CD14-positive monocyte (primary cell): ENCODE data around the gene EXT2. TPM values are rescaled to one million over a fixed set of nuclear protein-coding genes. Genes with fewer than 3 reads are reported as not detected.

Experiments
- DNase-seq, 3 donors: peaks; one replicate each; pipeline ENCODE4 v3.0.0-alpha.2; 2011 to 2022
- H2AFZ ChIP-seq: 2 replicates; pipeline ENCODE4 v1.6.0; 2012; ENCODE audit warnings: mild to moderate bottlenecking, low read depth, low read length, inconsistent platforms; ENCODE audit not compliant: insufficient read depth, poor library complexity, severe bottlenecking
- H3K27ac ChIP-seq, 2 donors: 1 replicate in 1 of 2; 2 replicates in 1 of 2; pipeline ENCODE4 v1.5.1; 2012 to 2013; ENCODE audit warnings: low read length in 2 of 2, control low read depth in 1 of 2, inconsistent platforms in 1 of 2, low read depth in 1 of 2, mild to moderate bottlenecking in 1 of 2
- H3K27me3 ChIP-seq, 2 donors: one replicate each; pipeline versions ENCODE4 v1.6.0 to v1.6.1; 2011 to 2013; ENCODE audit warnings: low read length in 2 of 2; ENCODE audit not compliant: control insufficient read depth in 2 of 2, insufficient read depth in 2 of 2
- H3K36me3 ChIP-seq, 2 donors: replicated peaks in 1 of 2; 1 replicate in 1 of 2; 2 replicates in 1 of 2; pipeline versions ENCODE4 v1.5.1 to v1.6.1; 2012 to 2013; ENCODE audit warnings: low read length in 2 of 2, control low read depth in 1 of 2, inconsistent platforms in 1 of 2, mild to moderate bottlenecking in 1 of 2; ENCODE audit not compliant: insufficient read depth in 2 of 2, control insufficient read depth in 1 of 2
- H3K4me1 ChIP-seq, 2 donors: 1 replicate in 1 of 2; 2 replicates in 1 of 2; pipeline versions ENCODE4 v1.5.1 to v1.6.1; 2012 to 2013; ENCODE audit warnings: low read length in 2 of 2, control low read depth in 1 of 2, inconsistent platforms in 1 of 2, mild to moderate bottlenecking in 1 of 2, moderate library complexity in 1 of 2; ENCODE audit not compliant: insufficient read depth in 2 of 2, control insufficient read depth in 1 of 2
- H3K4me2 ChIP-seq: replicated peaks from 2 replicates; pipeline ENCODE3; 2012; ENCODE audit warnings: low read length, moderate library complexity, mild to moderate bottlenecking; ENCODE audit not compliant: poor library complexity, severe bottlenecking; ENCODE audit errors: extremely low read depth
- H3K4me3 ChIP-seq, 3 experiments: fragments of 200-600 bp in 1 of 3; sonication (generic) in 1 of 3; replicated peaks in 1 of 3; 1 replicate in 2 of 3; 2 replicates in 1 of 3; pipeline ENCODE4 v1.5.1; 2011 to 2013; ENCODE audit warnings: low read length in 3 of 3, mild to moderate bottlenecking in 3 of 3, control low read depth in 2 of 3, low read depth in 2 of 3, inconsistent platforms in 1 of 3, moderate library complexity in 1 of 3
- H3K79me2 ChIP-seq: 2 replicates; pipeline ENCODE4 v1.6.0; 2012; ENCODE audit warnings: mild to moderate bottlenecking, control low read depth, inconsistent platforms, low read length, moderate library complexity; ENCODE audit not compliant: insufficient read depth
- H3K9ac ChIP-seq: 2 replicates; pipeline ENCODE4 v1.6.0; 2017; ENCODE audit warnings: low read length, mild to moderate bottlenecking; ENCODE audit not compliant: insufficient read depth, poor library complexity, severe bottlenecking
- H3K9me3 ChIP-seq, 2 donors: replicated peaks in 1 of 2; 1 replicate in 1 of 2; 2 replicates in 1 of 2; pipeline versions ENCODE4 v1.5.1 to v1.6.1; 2012 to 2013; ENCODE audit warnings: low read length in 2 of 2, control low read depth in 1 of 2; ENCODE audit not compliant: control insufficient read depth in 1 of 2, insufficient read depth in 1 of 2
- H4K20me1 ChIP-seq: 2 replicates; pipeline ENCODE4 v1.6.0; 2012; ENCODE audit warnings: mild to moderate bottlenecking, low read length, control low read depth, moderate library complexity; ENCODE audit not compliant: insufficient read depth
- H3K27ac Mint-ChIP-seq, 7 donors: one replicate each; pipeline ENCODE4 v1.8.0; 2020; ENCODE audit warnings: mild to moderate bottlenecking in 7 of 7, mixed read lengths in 7 of 7, moderate library complexity in 6 of 7, inconsistent platforms in 2 of 7
- H3K27me3 Mint-ChIP-seq, 3 donors: one replicate each; pipeline ENCODE4 v1.8.0; 2021 to 2022; ENCODE audit warnings: low read depth in 3 of 3, mild to moderate bottlenecking in 3 of 3, mixed read lengths in 3 of 3, moderate library complexity in 3 of 3, inconsistent platforms in 1 of 3
- H3K36me3 Mint-ChIP-seq, 2 donors: one replicate each; pipeline ENCODE4 v1.8.0; 2020; ENCODE audit warnings: mixed read lengths in 2 of 2, inconsistent platforms in 1 of 2, mild to moderate bottlenecking in 1 of 2
- H3K4me1 Mint-ChIP-seq: one replicate; pipeline ENCODE4 v1.8.0; 2020; ENCODE audit warnings: mild to moderate bottlenecking, mixed read lengths
- H3K4me3 Mint-ChIP-seq, 2 donors: one replicate each; pipeline ENCODE4 v1.8.0; 2020; ENCODE audit warnings: mild to moderate bottlenecking in 2 of 2, mixed read lengths in 2 of 2, moderate library complexity in 1 of 2
- H3K9me3 Mint-ChIP-seq, 7 donors: one replicate each; pipeline ENCODE4 v1.8.0; 2020 to 2022; ENCODE audit warnings: mixed read lengths in 7 of 7, mild to moderate bottlenecking in 6 of 7, moderate library complexity in 6 of 7, inconsistent platforms in 2 of 7
- WGBS: methylation state at CpG from one replicate; pipeline ENCODE4 v1.1.5; 2013; ENCODE audit warnings: missing lambda C conversion rate; ENCODE audit not compliant: insufficient coverage; 5-methylcytosine and 5-hydroxymethylcytosine counted together
- intact Hi-C, 2 donors: fragments of 100-400 bp; cut with micrococcal nuclease; formaldehyde crosslinking; loops; one replicate each; pipeline versions ENCODE4 v1.15.0 to v1.15.1; 2023
- polyA plus RNA-seq, 3 donors: library from polyadenylated mRNA; depleted of rRNA in 1 of 3; unstranded in 2 of 3; stranded (reverse) in 1 of 3; fragments of 300-500 nt in 2 of 3; fragments of >200 nt in 1 of 3; fragmentation: Illumina TruSeq in 2 of 3; gene quantifications; 1 replicate in 2 of 3; 2 replicates in 1 of 3; pipeline ENCODE4 v1.2.3, GENCODE V29; 2012 to 2021
- TF ChIP-seq, protein P1 (sequence below): fragments of 200-600 bp; IDR thresholded peaks from one replicate; pipeline ENCODE4 v1.8.0; 2022; ENCODE audit warnings: antibody characterized with exemption, mild to moderate bottlenecking

Gene EXT2
- polyA plus RNA-seq, 3 donors = 17.2 to 41.1 (median 34.2) TPM

- Histone ChIP-seq H3K9me3 (peaks cover 0 to 3% of the 10 kb centered on the region in 2 donors), H3K4me2 (no peak overlapping the region), H3K79me2 (no peaks in the 10 kb centered on the region), H3K9ac (no peak overlapping the region), H3K4me1 (no peaks in the 10 kb centered on the region), H2AFZ (no peak overlapping the region), H4K20me1 (no peaks in the 10 kb centered on the region), H3K27me3 (no peaks in the 10 kb centered on the region), H3K36me3 (peaks cover 0 to 10% of the 10 kb centered on the region in 2 donors), H3K27ac (no peak overlapping the region), H3K4me3 (no peak overlapping the region)
- Mint-ChIP-seq H3K4me1 (no peaks in the 10 kb centered on the region), H3K27ac (peak overlapping the region in 2 of 7 donors; percentile 32 to 63), H3K9me3 (peaks cover 2 to 10% (median 4%) of the 10 kb centered on the region in 7 donors), H3K4me3 (no peak overlapping the region), H3K27me3 (no peaks in the 10 kb centered on the region), H3K36me3 (peaks cover 8 to 11% of the 10 kb centered on the region in 2 donors)
- 100% methylated on average over 1 of the region's 4 CpGs for WGBS
- no peak for DNase-seq
- TF ChIP-seq, protein P1, sequence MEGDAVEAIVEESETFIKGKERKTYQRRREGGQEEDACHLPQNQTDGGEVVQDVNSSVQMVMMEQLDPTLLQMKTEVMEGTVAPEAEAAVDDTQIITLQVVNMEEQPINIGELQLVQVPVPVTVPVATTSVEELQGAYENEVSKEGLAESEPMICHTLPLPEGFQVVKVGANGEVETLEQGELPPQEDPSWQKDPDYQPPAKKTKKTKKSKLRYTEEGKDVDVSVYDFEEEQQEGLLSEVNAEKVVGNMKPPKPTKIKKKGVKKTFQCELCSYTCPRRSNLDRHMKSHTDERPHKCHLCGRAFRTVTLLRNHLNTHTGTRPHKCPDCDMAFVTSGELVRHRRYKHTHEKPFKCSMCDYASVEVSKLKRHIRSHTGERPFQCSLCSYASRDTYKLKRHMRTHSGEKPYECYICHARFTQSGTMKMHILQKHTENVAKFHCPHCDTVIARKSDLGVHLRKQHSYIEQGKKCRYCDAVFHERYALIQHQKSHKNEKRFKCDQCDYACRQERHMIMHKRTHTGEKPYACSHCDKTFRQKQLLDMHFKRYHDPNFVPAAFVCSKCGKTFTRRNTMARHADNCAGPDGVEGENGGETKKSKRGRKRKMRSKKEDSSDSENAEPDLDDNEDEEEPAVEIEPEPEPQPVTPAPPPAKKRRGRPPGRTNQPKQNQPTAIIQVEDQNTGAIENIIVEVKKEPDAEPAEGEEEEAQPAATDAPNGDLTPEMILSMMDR = no peak
- intact Hi-C loops = no loop called here
Observed at GRCh38 chr11:44082645-44083044, 12.8 kb upstream of the EXT2 start.

GRCh38 chr11:44083433-44083832 is 12.0 kb upstream of the EXT2 start:
- H3K27me3 Mint-ChIP-seq = no peaks in the 10 kb centered on the region
- H3K9me3 Mint-ChIP-seq = peaks cover 2 to 13% (median 4%) of the 10 kb centered on the region in 7 donors

More at GRCh38 chr11:44083433-44083832, 12.0 kb upstream of the EXT2 start:
- H3K9ac ChIP-seq = no peak overlapping the region
- Mint-ChIP-seq H3K4me1 (no peaks in the 10 kb centered on the region), H3K27ac (peak overlapping the region in 1 of 7 donors; percentile 38), H3K36me3 (peaks cover 5 to 7% of the 10 kb centered on the region in 2 donors), H3K4me3 (no peak overlapping the region)
- no peaks in the 10 kb centered on the region for H3K4me1 ChIP-seq
- H4K20me1 ChIP-seq = no peaks in the 10 kb centered on the region
- peaks cover 0 to 3% of the 10 kb centered on the region in 2 donors for H3K9me3 ChIP-seq
- TF ChIP-seq, protein P1 = no peak
- H3K4me2 ChIP-seq = no peak overlapping the region
- H3K27me3 ChIP-seq = no peaks in the 10 kb centered on the region
- 96% methylated on average over 9 of the region's 10 CpGs for WGBS
- no peak overlapping the region for H3K4me3 ChIP-seq
- no peaks in the 10 kb centered on the region for H3K79me2 ChIP-seq
- peaks cover 0 to 4% of the 10 kb centered on the region in 2 donors for H3K36me3 ChIP-seq
- DNase-seq = no peak
- intact Hi-C loops = no loop called here
- no peak overlapping the region for H3K27ac ChIP-seq
- H2AFZ ChIP-seq = no peak overlapping the region
